Stimulated activated CD8-positive, alpha-beta memory T cell treated with anti-CD3 and anti-CD28 coated beads, Interleukin-7, amount 100 ng/mL, for 24 hours (primary cell): ENCODE data around the gene KRT86.
"Not testable (repeated sequence)": the region's sequence is repeated elsewhere in the genome, so short reads cannot be mapped to it uniquely, and the experiment has no call there.

Source experiments
- DNase-seq: peaks from one replicate; pipeline ENCODE4 v3.0.0-alpha.2; 2020; ENCODE audit warnings: low read depth

KRT86 gene

DNA sequence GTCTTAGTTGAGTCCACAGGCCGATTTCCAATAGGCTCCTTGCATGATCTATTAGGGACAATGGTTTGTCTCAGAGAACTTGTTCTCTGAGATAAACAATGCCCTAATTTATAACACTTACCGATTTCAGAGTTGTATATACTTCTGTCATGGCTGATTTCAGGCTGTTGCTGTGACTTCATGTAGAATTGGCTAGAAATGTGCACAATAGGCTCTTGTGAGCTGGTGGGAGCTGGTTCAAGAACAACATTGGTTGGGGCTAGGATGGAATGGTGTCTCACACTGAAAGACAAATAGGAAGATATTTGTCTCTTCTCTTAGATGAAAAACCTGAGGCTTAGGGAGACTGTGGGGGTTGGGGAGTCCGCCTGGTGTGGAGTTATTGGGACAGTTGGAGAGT lies 6.7 kb upstream of the KRT86 start:
- DNase-seq: no peak

DNA sequence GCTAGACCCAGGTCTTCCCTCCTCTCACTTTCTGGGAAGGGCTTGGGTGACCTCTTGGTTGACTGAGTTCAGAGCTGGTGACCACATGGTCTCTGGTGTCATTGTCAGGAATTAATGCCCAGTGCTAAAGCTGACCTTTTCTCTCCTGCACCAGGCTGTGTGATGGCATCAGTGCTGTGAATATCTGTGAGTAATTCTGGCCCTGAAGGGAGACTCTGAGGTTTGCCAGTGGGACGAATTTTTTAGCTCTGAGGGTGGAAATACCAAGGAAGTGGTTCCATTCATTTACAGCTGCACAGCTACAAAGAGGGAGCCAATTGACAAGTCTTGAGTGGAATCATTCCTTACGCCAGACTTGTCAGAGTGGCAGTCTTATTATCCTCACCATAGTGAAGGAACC lies 6.2 kb upstream of the KRT86 start:
- DNase-seq: no peak

DNA sequence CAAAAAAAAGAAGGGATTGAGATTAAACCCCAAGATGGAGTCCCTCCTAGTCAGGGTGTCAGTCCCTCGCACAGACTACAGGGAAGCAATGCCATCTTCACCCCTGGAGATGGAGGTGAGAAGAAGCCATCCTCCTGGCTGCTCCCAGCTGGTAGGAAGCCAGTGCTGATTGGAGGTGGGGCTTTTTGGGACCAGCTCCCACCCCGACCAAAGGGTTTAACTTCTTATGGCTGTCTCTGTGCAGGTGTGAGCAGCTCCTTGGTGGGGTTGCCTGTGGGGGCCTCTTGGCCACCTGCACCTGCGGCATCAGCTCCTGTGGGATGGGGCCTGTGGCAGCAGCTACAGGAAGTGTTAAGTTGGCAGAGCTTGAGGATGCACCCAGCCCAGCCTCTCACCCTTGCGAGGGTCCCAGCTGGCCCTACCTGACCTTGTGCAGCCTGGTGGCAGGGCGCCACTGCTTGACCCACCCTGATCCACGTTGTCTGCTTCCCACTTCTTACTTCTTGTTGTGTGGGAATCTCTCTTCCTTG lies 3.8 kb upstream of the KRT86 start:
- DNase-seq: no peak

DNA sequence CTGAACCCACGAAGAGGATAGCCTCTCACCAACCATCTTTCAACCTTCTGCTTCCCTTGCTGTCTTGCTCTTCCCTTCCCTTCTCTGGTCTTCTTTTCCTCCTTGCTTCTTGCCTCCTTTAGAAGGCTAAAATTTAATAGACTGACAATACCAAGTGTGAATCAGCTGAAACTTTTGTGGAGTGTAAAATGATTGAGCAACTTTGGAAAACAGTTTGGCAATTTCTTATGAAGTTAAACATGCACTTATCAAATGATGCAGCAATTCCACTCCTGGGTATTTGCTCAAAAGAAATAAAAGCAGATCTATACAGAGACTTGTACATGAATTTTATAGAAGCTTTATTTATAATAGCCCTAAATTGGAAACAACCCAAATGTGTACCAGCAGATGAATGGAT lies 3.3 kb upstream of the KRT86 start:
- DNase-seq: no peak

DNA sequence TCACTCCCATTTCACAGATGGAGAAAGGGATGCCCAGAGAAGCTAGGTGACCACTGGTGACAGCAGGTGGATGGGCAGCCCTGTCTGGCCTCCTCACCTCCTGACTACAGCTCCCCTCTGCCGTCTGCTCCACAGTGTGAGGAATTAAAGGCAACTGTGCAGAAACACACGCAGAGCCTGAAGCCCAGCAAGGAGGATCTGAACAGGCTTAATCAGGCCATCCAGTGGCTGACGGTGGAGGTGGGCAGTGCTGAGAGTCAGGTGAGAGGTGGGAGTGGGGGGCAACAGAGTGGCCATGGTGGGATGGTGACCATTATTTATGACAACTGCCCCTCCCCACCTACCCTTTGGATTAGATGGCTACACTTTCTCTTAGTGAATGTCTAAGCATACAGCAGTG lies 1.2 kb downstream of the KRT86 start:
- DNase-seq: no peak

GRCh38 chr12:52277486-52278245 lies 3.2 kb downstream of the KRT86 start:
- no peak for DNase-seq

GRCh38 chr12:52278575-52279421 lies 4.4 kb downstream of the KRT86 start:
- DNase-seq: peak; percentile 57

- DNase-seq: no peak
Measured at GRCh38 chr12:52279422-52280318, 5.2 kb downstream of the KRT86 start.

GRCh38 chr12:52280319-52280795 lies 5.9 kb downstream of the KRT86 start:
- DNase-seq: no peak

DNA sequence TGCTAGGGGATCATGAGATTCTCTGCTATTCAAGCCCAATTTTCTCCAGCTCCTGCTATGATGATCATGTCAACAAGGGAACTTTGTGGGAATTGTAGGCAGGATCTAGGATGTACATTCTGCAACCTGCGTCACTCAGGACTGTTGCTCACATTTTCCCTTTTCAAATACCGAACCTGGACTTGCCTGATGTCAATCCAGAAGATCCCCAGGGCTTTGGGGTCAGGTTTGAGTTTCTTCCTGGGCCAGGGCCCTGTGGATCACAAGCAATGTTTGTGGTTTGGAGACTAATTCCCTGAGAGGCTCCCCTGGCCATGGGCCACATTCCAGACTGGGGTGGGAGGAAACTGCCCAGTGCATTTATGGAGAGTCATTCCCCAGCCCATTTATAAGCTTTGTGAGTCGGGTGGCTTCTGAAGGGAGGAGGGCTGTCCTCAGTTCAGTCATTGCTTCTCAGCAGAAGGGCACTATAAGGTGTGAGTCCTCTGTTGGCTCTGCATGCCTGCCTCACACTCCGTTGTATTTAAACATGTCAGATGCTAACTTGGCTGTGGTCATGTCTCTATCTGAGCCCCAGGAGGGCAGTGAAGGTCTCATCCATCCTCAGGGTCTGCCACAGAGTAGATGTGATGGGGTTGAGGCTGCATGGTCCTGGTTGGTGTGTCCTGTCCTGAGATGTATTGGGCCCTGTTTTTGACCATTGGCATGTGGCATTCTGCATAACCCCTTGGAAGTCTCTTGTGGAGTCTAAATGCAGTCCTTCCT lies 6.5 kb downstream of the KRT86 start:
- DNase-seq: no peak

DNA sequence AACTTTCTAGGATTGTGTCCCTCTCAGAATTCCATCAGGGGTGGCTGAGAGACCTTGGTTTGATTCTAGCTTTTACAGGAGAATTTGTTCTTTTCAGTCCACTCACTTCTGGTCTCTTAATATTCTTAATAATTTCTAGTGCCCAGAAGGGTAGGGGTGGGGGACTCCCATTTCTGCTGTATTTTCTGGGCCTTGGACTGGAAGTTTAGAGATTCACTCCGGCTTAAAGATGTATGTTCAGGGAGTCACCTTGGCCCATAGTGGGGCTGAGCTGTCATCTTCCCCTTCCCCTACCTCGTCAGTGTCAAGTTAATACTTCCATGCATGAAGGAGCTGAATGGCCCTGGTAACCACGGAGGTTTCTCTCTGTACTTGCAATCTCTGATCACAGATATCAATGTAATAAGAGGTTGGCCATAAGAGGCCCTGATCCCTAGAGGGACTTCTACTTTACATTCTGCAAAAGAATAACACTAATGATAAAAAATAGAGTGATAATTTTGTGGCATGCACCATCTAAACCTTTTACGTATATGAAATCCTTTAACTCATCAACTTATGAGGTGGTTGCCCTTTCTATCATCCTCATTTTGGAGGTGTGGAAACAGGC lies 10.2 kb downstream of the KRT86 start:
- DNase-seq: no peak

- no peak for DNase-seq
Measured at GRCh38 chr12:52285172-52285745, 10.8 kb downstream of the KRT86 start.

DNA sequence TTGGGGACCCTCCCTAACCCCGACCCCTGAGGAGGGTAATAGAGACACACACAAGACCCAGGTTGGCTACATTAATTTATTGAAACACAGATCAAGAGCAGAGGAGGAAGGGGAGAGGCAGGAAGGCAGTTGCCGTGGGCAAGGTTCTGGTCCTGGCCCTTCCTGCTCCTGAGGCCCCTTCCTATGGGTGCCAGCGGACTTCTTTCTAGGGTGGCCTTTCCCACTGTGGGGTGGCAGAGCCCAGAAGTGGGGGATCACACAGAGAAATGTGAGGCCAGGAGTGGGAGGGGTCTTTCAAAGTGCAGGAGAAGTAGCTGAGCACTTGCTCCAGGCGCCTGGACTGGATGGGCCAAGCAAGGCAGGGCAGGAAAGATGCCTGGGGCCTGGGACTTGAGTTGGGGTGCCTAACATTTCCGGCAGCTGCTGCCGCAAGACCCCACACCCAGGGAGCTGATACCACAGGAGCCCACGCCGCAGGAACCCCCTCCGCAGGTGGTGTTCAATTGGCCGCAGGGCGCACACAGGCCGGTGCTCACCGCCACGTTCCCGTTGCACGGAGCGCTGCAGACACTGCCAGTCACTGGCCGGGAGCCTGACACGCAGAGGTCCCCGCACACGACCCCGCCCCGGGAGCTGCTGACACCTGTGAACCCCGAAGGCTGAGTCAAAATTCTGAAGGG lies 11.5 kb downstream of the KRT86 start:
- DNase-seq: no peak

- not testable (repeated sequence) for DNase-seq
Measured at GRCh38 chr12:52286857-52287785, 12.7 kb downstream of the KRT86 start.

DNA sequence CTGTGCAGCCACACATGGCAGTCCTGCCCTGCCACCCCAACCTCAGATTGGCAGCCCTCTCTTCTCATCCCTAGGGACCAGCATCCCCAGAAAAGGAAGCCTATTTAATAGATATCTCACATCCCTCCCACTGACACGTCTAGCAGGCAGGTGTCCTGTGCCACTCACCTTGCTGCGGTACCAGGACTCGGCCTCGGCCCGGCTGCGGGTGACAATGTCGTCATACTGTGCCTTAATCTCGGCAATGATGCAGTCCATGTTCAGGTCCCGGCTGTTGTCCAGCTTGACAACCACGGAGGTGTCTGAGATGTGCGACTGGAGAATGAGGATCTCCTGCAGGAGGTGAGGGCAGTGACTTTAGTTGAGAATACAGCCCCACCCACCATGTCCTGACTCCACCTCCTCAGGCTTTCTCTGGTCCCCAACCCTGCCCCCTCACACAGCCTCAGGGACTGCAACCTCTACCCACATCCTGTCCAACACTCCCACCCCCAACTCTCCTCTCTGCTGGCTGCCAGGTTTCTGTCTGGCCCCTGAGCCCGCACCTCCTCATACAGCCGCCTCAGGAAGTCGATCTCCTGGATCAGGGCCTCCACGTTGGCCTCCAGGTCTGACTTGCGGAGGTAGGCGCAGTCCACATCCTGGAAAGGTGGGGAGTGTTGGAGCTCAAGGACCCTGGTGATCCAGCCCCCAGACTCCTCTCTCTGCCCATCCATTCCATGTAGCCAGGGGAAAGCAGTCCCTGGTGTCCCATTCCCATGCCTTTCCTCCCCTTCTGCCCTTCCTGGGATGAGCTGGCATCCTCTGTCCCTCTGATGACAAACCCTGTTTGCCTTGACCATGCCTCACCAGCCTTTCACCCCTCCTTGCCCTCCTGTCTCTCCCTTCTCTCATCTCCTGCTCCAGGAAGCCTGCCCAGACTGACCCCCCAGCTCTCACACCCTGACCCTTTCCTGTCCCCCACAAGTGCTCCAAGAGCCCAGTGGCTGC lies 13.7 kb downstream of the KRT86 start:
- DNase-seq: not testable (repeated sequence)

DNA sequence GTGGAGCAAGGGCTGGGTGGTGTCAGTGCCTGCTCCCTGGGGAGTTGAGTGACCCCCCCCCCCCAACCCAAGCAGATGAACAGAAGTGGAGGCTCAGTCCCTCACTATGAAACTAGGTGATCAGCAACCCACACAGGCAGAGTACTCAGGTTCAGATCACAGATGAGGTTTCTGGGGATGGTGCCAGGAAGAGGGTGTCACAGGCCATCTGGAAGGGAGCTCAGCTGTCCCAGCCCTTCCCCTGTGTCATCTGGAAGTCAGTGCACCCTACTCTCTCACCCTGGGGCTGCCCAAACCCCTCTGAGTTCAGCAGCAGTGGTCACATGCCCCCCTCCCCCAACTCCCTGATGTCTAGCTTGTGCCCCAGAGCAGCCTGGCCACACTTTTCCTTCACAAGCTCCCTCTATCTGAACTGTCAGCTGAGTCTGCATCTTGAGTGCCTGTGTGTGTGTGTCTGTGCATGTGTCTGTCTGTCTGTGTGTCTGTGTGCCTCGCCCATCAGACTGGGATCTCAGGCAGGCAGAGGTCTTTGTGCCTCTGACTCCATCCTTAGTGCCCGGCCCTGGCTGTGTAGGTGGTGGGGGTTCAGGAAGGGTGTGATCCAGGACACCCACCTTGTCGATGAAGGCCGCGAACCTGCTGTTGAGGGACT lies 16.2 kb downstream of the KRT86 start:
- DNase-seq: not testable (repeated sequence)
